Immature natural killer cell (primary cell): ENCODE data around the gene ATAD1. TPM values are rescaled to one million over a fixed set of nuclear protein-coding genes. Genes with fewer than 3 reads are reported as not detected.
"Not testable (repeated sequence)": the region's sequence is repeated elsewhere in the genome, so short reads cannot be mapped to it uniquely, and the experiment has no call there.

Source experiments
- DNase-seq, 3 donors: peaks; one replicate each; pipeline ENCODE4 v3.0.0; 2022; ENCODE audit warnings: mixed read lengths in 1 of 3
- H3K27ac Mint-ChIP-seq, 6 donors: one replicate each; pipeline ENCODE4 v1.8.0; 2020; ENCODE audit warnings: mixed read lengths in 6 of 6, mild to moderate bottlenecking in 5 of 6, inconsistent platforms in 4 of 6, moderate library complexity in 3 of 6
- H3K27me3 Mint-ChIP-seq, 3 donors: one replicate each; pipeline ENCODE4 v1.8.0; 2020 to 2021; ENCODE audit warnings: low read depth in 3 of 3, mild to moderate bottlenecking in 3 of 3, mixed read lengths in 3 of 3, moderate library complexity in 3 of 3, inconsistent platforms in 1 of 3
- H3K36me3 Mint-ChIP-seq, 3 donors: one replicate each; pipeline ENCODE4 v1.8.0; 2020; ENCODE audit warnings: mixed read lengths in 3 of 3, inconsistent platforms in 2 of 3, mild to moderate bottlenecking in 2 of 3
- H3K4me1 Mint-ChIP-seq, 2 donors: one replicate each; pipeline ENCODE4 v1.8.0; 2020; ENCODE audit warnings: inconsistent platforms in 2 of 2, mild to moderate bottlenecking in 2 of 2, mixed read lengths in 2 of 2, moderate library complexity in 1 of 2
- H3K4me3 Mint-ChIP-seq, 5 donors: one replicate each; pipeline ENCODE4 v1.8.0; 2020; ENCODE audit warnings: mild to moderate bottlenecking in 5 of 5, mixed read lengths in 5 of 5, inconsistent platforms in 3 of 5, moderate library complexity in 3 of 5
- H3K9me3 Mint-ChIP-seq, 6 donors: one replicate each; pipeline ENCODE4 v1.8.0; 2020; ENCODE audit warnings: mild to moderate bottlenecking in 6 of 6, mixed read lengths in 6 of 6, inconsistent platforms in 4 of 6, moderate library complexity in 3 of 6
- polyA plus RNA-seq, 3 donors: library from polyadenylated mRNA; unstranded; fragments of 300-500 nt; fragmentation: Illumina TruSeq; gene quantifications; one replicate each; pipeline ENCODE4 v1.2.3, GENCODE V29; 2021

ATAD1 gene
- polyA plus RNA-seq, 3 donors from 2014 or later: 31.2 to 44.0 (median 42.1) TPM

DNA sequence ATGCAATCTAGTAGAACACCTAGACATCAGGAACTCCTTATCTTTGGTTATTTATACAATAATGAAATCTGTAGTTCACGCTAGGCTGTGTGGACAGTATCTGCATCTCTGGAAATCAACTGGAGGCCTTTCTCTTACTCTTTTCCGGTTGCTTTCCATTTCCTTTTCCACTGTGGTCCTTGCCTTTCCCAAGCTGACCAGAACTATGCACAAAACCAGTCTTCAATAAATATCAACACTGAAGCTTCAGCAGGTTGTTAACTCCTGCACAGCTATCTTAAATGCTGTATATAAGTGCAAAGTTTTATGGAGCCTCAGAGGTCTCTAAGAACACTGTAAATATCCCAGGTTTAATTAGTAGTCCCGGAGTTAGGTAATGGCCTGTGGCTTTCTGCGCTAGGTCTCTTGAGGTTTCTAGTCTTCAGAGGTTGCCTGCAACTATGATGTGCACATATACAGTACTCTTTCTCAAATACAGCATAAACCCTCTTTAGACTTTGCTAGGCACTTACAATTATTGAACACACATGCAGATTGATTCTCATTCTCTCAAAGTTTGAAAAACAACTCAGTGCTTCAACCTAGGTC, 42.9 kb upstream of the ATAD1 start:
- Mint-ChIP-seq H3K9me3 (no peaks in the 10 kb centered on the region), H3K27me3 (peaks cover 18 to 36% (median 29%) of the 10 kb centered on the region in 3 donors), H3K36me3 (peaks cover 0 to 4% (median 0%) of the 10 kb centered on the region in 3 donors), H3K4me3 (peak overlapping the region; percentile 96 to 100 (median 98)), H3K27ac (peak overlapping the region; percentile 87 to 96 (median 94)), H3K4me1 (peaks cover 35 to 38% of the 10 kb centered on the region in 2 donors)
- no peak for DNase-seq

DNA sequence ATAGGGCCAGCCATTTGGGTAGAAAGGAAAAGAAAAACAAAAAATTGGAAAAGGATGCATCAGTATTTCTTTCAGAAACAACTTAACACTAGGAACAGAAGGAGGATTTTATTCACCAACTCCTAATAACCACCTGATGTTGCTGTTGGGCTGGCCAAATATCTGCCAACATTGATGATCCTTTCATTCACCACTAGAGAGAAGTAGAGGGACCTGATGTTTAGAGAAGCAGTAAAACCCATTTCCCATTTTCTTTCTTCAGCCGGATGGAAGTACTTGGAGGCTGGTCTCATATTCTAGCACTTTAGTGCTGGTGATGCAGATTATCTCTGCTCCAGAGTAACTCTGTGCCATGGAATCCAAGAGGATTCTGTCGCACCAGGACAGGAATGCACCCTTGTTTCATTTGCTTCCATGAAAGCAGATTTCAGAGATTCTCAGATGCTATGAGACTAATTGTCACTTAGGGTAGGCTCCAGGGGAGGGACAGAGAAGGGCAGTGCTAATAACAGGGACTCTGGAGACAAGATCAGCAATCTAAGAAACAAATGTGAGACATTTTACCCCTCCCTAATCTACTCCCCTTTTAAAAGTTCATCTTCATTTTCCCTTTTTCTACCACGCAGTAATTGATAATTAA, 42.2 kb upstream of the ATAD1 start:
- peak; percentile 35 to 45 (median 42) for DNase-seq
- Mint-ChIP-seq H3K27me3 (peaks cover 18 to 36% (median 33%) of the 10 kb centered on the region in 3 donors), H3K27ac (peak overlapping the region; percentile 13 to 85 (median 61)), H3K4me3 (peak overlapping the region; percentile 31 to 53 (median 40)), H3K4me1 (peaks cover 34 to 38% of the 10 kb centered on the region in 2 donors), H3K9me3 (no peaks in the 10 kb centered on the region), H3K36me3 (peaks cover 0 to 4% (median 0%) of the 10 kb centered on the region in 3 donors)

GRCh38 chr10:87855665-87856064, 37.6 kb upstream of the ATAD1 start:
- Mint-ChIP-seq H3K4me1 (peaks cover 13 to 22% of the 10 kb centered on the region in 2 donors), H3K27ac (peak overlapping the region in 4 of 6 donors; percentile 26 to 75 (median 47))
- peak; percentile 42 to 48 (median 46) for DNase-seq
- H3K27me3 Mint-ChIP-seq, H3K4me3 Mint-ChIP-seq, H3K9me3 Mint-ChIP-seq, H3K36me3 Mint-ChIP-seq: not testable (repeated sequence)

DNA sequence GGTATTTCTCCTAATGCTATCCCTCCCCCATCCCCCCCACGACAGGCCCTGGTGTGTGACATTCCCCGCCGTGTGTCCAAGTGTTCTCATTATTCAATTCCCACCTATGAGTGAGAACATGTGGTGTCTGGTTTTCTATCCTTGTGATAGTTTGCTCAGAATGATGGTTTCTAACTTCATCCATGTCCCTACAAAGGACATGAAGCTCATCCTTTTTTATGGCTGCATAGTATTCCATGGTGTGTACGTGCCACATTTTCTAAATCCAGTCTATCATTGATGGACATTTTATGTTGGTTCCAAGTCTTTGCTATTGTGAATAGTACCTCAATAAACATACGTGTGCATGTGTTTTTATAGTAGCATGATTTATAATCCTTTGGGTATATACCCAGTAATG, 37.2 kb upstream of the ATAD1 start:
- not testable (repeated sequence) for DNase-seq, H3K4me3 Mint-ChIP-seq, H3K27me3 Mint-ChIP-seq, H3K36me3 Mint-ChIP-seq, H3K9me3 Mint-ChIP-seq
- H3K27ac Mint-ChIP-seq: peak overlapping the region in 3 of 6 donors; percentile 36 to 75 (median 58)
- H3K4me1 Mint-ChIP-seq: peaks cover 10 to 19% of the 10 kb centered on the region in 2 donors

DNA sequence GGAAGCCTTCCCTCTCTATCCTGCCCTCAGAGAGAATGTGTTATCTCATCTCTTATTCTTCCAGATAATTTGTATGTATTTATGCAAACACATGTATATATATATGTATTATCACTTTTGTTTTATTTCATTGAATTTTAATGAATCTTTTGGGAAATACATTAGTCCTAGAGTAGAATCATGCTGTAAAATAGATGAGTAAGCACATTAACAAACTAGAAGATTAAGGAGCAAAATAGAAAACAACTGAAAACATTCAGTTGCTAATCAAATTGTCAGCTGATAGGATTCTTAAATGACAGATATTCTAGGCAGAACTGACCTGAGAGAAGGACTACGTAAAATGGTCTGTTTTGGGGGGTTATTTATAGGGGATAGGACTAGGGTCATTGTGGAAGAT, 34.1 kb upstream of the ATAD1 start:
- Mint-ChIP-seq H3K9me3 (no peaks in the 10 kb centered on the region), H3K4me1 (peaks cover 8 to 15% of the 10 kb centered on the region in 2 donors), H3K36me3 (no peaks in the 10 kb centered on the region), H3K27ac (no peak overlapping the region), H3K4me3 (no peak overlapping the region), H3K27me3 (peaks cover 0 to 8% (median 0%) of the 10 kb centered on the region in 3 donors)
- no peak for DNase-seq

DNA sequence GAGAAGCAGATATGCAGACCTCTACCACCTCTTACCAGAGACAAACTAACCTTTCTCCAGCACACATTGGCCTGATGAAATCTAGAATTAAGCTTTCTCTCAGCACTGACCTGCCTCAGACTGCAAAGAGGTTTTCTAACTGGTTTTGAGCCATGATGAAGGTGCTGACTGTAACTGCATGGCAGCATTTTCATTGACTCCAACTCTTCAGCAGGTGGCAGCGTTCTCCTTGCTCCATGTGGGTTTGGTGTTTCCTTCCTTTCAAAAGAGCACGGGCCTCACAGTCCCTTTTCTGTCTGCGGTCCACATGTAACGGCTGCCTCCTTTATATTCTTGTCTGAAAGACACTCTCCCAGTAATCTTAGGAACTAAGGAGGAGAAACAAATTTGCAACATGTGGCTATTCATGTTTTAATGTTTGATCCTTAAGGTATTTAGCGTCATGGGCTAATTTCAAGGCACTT, 32.7 kb upstream of the ATAD1 start:
- Mint-ChIP-seq H3K27me3 (peaks cover 0 to 8% (median 0%) of the 10 kb centered on the region in 3 donors), H3K4me1 (peaks cover 7 to 14% of the 10 kb centered on the region in 2 donors), H3K4me3 (no peak overlapping the region), H3K36me3 (no peaks in the 10 kb centered on the region), H3K9me3 (no peaks in the 10 kb centered on the region), H3K27ac (no peak overlapping the region)
- peak; percentile 34 to 51 (median 49) for DNase-seq

GRCh38 chr10:87849001-87849400, 31.0 kb upstream of the ATAD1 start:
- DNase-seq: no peak
- Mint-ChIP-seq H3K9me3 (no peaks in the 10 kb centered on the region), H3K27me3 (peaks cover 0 to 2% (median 0%) of the 10 kb centered on the region in 3 donors), H3K4me1 (peaks cover 1 to 8% of the 10 kb centered on the region in 2 donors), H3K36me3 (no peaks in the 10 kb centered on the region), H3K4me3 (no peak overlapping the region), H3K27ac (no peak overlapping the region)

GRCh38 chr10:87847550-87847949, 29.5 kb upstream of the ATAD1 start:
- H3K27me3 Mint-ChIP-seq: peaks cover 0 to 2% (median 0%) of the 10 kb centered on the region in 3 donors
- no peak overlapping the region for H3K27ac Mint-ChIP-seq
- no peaks in the 10 kb centered on the region for H3K9me3 Mint-ChIP-seq
- no peaks in the 10 kb centered on the region for H3K36me3 Mint-ChIP-seq
- DNase-seq: no peak
- no peak overlapping the region for H3K4me3 Mint-ChIP-seq
- H3K4me1 Mint-ChIP-seq: peaks cover 1 to 8% of the 10 kb centered on the region in 2 donors

DNA sequence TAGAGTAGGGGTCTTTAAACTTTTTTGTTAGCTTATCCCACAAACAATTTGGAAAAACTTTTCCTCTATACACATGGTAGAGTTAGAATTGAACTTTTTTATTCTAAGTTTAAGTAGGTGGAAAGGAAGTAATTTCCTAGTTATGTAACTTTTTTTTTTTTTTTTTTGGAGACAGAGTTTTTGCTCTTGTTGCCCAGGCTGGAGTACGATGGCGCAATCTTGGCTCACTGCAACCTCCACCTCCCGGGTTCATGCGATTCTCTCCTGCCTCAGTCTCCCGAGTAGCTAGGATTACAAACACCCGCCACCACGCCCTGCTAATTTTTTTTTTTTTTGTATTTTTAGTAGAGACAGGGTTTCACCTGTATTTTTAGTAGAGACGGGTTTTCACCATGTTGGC, 28.7 kb upstream of the ATAD1 start:
- H3K4me1 Mint-ChIP-seq, H3K36me3 Mint-ChIP-seq, H3K4me3 Mint-ChIP-seq, H3K9me3 Mint-ChIP-seq, H3K27ac Mint-ChIP-seq, H3K27me3 Mint-ChIP-seq, DNase-seq: not testable (repeated sequence)

GRCh38 chr10:87846023-87846422, 28.0 kb upstream of the ATAD1 start:
- Mint-ChIP-seq H3K4me1 (peaks cover 0 to 5% of the 10 kb centered on the region in 2 donors), H3K4me3 (no peak overlapping the region), H3K9me3 (no peaks in the 10 kb centered on the region), H3K27me3 (peaks cover 0 to 2% (median 0%) of the 10 kb centered on the region in 3 donors), H3K27ac (no peak overlapping the region), H3K36me3 (no peaks in the 10 kb centered on the region)
- no peak for DNase-seq

GRCh38 chr10:87845624-87845998, 27.6 kb upstream of the ATAD1 start:
- no peaks in the 10 kb centered on the region for H3K9me3 Mint-ChIP-seq
- no peak for DNase-seq

DNA sequence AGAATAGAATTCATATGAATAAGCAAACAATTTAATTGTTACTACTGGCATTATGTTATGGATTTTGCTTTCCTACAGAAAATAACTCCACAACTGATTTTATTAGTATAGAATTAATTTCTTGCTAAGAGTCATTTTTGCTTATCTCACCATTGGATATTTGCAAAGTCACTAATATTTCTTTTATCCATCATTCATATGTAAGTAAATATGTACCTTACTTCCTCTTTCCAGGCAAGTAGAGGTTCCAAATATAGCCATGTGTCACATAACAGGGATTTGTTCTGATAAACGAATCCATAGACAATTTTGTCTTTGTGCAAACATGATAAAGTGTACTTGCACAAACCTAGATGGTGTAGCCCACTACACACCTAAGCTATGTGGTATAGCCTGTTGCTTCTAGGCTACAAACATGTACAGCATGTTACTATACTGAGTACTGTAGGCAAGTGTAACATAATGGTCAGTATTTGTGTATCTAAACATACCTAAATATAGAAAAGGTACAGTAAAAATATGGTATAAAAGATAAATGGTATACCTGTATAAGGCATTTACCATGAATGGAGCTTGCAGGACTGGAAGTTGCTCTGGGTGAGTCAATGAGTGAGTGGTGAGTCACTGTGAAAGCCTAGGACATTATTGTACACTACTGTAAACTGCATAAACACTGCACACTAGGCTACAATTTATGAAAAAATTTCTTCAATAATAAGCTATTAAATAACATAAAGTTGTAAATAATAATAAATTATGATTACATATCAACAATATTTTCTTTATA, 27.0 kb upstream of the ATAD1 start:
- H3K27ac Mint-ChIP-seq: no peak overlapping the region
- no peaks in the 10 kb centered on the region for H3K27me3 Mint-ChIP-seq
- no peaks in the 10 kb centered on the region for H3K4me1 Mint-ChIP-seq
- no peak for DNase-seq
- no peaks in the 10 kb centered on the region for H3K36me3 Mint-ChIP-seq
- H3K4me3 Mint-ChIP-seq: no peak overlapping the region
- H3K9me3 Mint-ChIP-seq: no peaks in the 10 kb centered on the region

More at GRCh38 chr10:87845624-87845998, 27.6 kb upstream of the ATAD1 start:
- Mint-ChIP-seq H3K4me1 (peaks cover 0 to under 1% of the 10 kb centered on the region in 2 donors), H3K27me3 (peaks cover 0 to 2% (median 0%) of the 10 kb centered on the region in 3 donors), H3K27ac (no peak overlapping the region), H3K4me3 (no peak overlapping the region), H3K36me3 (no peaks in the 10 kb centered on the region)

DNA sequence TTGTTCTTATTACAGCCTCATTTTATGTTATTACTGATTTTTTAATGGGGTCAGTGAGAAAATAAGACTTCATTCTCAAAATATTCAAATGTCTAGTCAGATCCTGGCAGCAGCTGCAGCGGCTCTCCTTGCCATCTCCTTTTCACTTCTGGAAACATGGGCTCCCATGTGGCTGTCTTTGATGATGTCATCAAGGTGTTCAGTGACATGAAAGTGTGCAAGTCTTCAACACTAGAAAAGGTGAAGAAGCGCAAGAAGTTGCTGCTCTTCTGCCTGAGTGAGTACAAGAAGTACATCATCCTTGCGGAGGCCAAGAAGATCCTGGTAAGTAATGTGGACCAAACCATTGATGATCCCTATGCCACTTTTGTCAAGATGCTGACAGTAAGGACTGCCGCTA, 25.7 kb upstream of the ATAD1 start:
- Mint-ChIP-seq H3K27me3 (peaks cover 0 to 1% (median 0%) of the 10 kb centered on the region in 3 donors), H3K27ac (no peak overlapping the region), H3K9me3 (no peaks in the 10 kb centered on the region), H3K4me1 (no peaks in the 10 kb centered on the region), H3K4me3 (no peak overlapping the region), H3K36me3 (no peaks in the 10 kb centered on the region)
- no peak for DNase-seq
